AG04450 (cell line): ENCODE results near the gene PRRG4. TPM values are rescaled to one million over a fixed set of nuclear protein-coding genes. Genes with fewer than 3 reads are reported as not detected.
"Not testable (repeated sequence)": the region's sequence is repeated elsewhere in the genome, so short reads cannot be mapped to it uniquely, and the experiment has no call there.

Experiments
- CTCF ChIA-PET: fragments of 300-600, 350-600 bp; formaldehyde crosslinking; extraction: SDS; loops from one replicate; lab custom pipeline; 2022; ENCODE audit warnings: antibody characterized with exemption, inconsistent platforms; lab: Charles Lee
- POLR2A ChIA-PET: fragments of 350-600 bp; formaldehyde crosslinking; extraction: SDS; loops from one replicate; lab custom pipeline; 2021; ENCODE audit warnings: antibody characterized with exemption, inconsistent platforms; lab: Yijun Ruan, JAX
- DNase-seq: peaks from one replicate; pipeline ENCODE4 v3.0.0-alpha.2; 2011; ENCODE audit warnings: low read depth, low spot score
- H3K27ac ChIP-seq: one replicate; pipeline ENCODE4 v1.5.1; 2012; ENCODE audit warnings: low read depth, low read length, control low read depth
- H3K27me3 ChIP-seq: one replicate; pipeline ENCODE4 v1.6.0; 2012; ENCODE audit warnings: low read length; ENCODE audit not compliant: control insufficient read depth, insufficient read depth
- H3K4me3 ChIP-seq: 2 replicates; pipeline ENCODE4 v1.5.1; 2011; ENCODE audit warnings: mild to moderate bottlenecking, low read depth, low read length, control low read depth
- H3K9me3 ChIP-seq: 2 replicates; pipeline ENCODE4 v1.5.1; 2012; ENCODE audit warnings: low read length; ENCODE audit not compliant: control insufficient read depth, insufficient read depth
- polyA plus RNA-seq: library from polyadenylated mRNA; depleted of rRNA; stranded (reverse); fragments of >200 nt; gene quantifications from 2 replicates; pipeline ENCODE4 v1.2.3, GENCODE V29; 2011
- TF ChIP-seq, protein P1 (sequence below): IDR thresholded peaks from 2 replicates; pipeline ENCODE4 v1.5.1; 2011; ENCODE audit warnings: low read depth, low read length, control low read depth, inconsistent platforms

PRRG4 gene
- polyA plus RNA-seq, 1 experiment = not detected

DNA sequence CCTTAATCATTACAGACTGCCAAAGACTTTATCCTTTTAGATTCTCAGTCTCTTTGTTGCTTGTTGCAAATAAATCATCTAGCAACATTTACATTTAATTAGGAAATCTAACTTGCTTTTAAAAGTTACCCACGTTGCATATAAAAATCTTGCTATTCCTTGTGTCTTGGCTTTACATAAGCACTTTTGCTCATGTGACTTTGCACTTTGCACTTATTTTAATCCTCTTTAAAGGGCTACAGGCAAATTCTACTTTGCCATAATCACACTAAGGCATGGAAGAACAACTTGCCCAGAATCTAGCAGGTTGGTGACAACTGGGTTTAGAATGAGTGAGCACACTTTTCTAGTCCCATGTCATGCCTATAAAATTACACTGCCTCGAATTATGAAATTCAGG is 25.9 kb downstream of the PRRG4 start:
- Histone ChIP-seq H3K4me3 (no peak overlapping the region), H3K27me3 (peaks cover 3% of the 10 kb centered on the region), H3K9me3 (no peaks in the 10 kb centered on the region), H3K27ac (no peak overlapping the region)
- ChIA-PET POLR2A (no interaction called here), CTCF (no interaction called here)
- no peak for DNase-seq
- TF ChIP-seq, protein P1, sequence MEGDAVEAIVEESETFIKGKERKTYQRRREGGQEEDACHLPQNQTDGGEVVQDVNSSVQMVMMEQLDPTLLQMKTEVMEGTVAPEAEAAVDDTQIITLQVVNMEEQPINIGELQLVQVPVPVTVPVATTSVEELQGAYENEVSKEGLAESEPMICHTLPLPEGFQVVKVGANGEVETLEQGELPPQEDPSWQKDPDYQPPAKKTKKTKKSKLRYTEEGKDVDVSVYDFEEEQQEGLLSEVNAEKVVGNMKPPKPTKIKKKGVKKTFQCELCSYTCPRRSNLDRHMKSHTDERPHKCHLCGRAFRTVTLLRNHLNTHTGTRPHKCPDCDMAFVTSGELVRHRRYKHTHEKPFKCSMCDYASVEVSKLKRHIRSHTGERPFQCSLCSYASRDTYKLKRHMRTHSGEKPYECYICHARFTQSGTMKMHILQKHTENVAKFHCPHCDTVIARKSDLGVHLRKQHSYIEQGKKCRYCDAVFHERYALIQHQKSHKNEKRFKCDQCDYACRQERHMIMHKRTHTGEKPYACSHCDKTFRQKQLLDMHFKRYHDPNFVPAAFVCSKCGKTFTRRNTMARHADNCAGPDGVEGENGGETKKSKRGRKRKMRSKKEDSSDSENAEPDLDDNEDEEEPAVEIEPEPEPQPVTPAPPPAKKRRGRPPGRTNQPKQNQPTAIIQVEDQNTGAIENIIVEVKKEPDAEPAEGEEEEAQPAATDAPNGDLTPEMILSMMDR = no peak

GRCh38 chr11:32858731-32859130 is 29.0 kb downstream of the PRRG4 start:
- H3K27me3 ChIP-seq = peaks cover 3% of the 10 kb centered on the region
- ChIA-PET CTCF (no interaction called here), POLR2A (no interaction called here)
- TF ChIP-seq, protein P1 = no peak
- no peak overlapping the region for H3K27ac ChIP-seq
- H3K4me3 ChIP-seq = no peak overlapping the region
- no peaks in the 10 kb centered on the region for H3K9me3 ChIP-seq
- DNase-seq = no peak

DNA sequence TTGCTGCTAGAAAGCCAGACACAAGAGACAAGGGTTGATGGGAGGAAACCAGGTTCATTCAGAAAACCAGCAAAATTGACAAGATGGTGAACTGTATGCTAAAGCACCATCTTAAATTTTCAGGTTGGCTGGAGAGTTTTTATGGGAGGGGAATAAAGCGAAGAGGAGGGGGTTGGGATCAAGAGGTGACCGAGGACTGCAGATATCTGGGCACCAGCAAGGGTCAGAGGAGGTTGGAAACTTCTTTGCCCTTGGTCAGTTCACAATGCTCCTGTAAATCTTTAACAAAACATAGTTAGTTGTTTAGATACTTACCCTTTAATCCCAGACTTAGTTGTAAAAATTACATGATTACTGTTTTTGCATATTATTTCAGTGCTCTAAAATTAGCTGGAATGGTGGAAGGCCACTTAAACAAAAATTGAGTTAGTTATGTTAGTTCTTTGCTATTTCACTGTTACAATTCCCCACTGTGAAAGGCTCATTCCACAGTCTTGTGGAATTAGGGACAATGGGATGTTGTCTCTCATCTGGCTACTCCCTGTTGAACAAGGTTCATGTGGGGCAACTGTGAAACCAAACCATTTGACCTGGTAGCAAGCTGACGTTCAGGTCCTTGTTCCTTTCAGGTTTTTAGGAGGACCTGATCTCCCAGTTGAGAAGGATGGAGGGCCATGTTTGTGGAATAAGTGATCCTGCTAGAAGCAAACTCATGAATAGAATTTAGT is 32.3 kb downstream of the PRRG4 start:
- no peak overlapping the region for H3K27ac ChIP-seq
- no peak overlapping the region for H3K4me3 ChIP-seq
- H3K9me3 ChIP-seq = no peaks in the 10 kb centered on the region
- peaks cover 4% of the 10 kb centered on the region for H3K27me3 ChIP-seq
- TF ChIP-seq, protein P1 = no peak
- DNase-seq = no peak
- ChIA-PET POLR2A (no interaction called here), CTCF (no interaction called here)

DNA sequence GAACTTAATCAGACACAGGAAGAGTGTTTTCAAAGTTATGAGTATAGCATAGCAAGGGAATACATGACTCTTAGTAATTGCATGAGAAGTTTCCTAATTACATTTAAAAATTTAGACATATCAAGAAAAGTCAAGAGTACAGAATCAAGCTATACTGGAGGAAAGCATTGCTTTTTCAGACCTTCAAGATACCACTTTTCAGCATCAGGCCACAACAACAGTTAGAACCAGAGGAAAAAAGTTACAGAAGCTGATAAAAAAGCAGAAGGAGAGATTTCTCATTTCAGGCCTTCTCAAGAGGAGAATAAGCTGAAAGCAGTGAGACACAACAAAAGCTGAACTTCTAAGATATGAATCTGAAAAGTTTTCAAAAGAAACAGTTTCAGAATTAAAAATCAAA is 34.8 kb downstream of the PRRG4 start:
- no peak for DNase-seq
- Histone ChIP-seq H3K27me3 (peaks cover 4% of the 10 kb centered on the region), H3K27ac (no peak overlapping the region), H3K9me3 (no peaks in the 10 kb centered on the region), H3K4me3 (no peak overlapping the region)
- CTCF ChIA-PET = interaction anchor here (0.6 to 1.2 kb wide), 2 partner anchors 72 to 944 kb away, joined by 3 read pairs; no protein-coding TSS in a partner anchor
- POLR2A ChIA-PET = no interaction called here
- TF ChIP-seq, protein P1 = no peak

- H3K9me3 ChIP-seq, POLR2A ChIA-PET, DNase-seq, H3K27me3 ChIP-seq, H3K27ac ChIP-seq, H3K4me3 ChIP-seq, CTCF ChIA-PET: not testable (repeated sequence)
Measured at GRCh38 chr11:32868752-32869151, 39.0 kb downstream of the PRRG4 start.
